Measurements from ENCODE around the gene URB2.

Gene URB2

GRCh38 chr1:229653420-229653819, 27.4 kb downstream of the URB2 start:
- H3K4me3 ChIP-seq (ENCODE audit: low read depth in 1 of 2, low read length in 2 of 2), result no peak overlapping the region
- H3K36me3 ChIP-seq (ENCODE audit: insufficient read depth, low read length), result peaks cover 28% of the 10 kb centered on the region
- no peak overlapping the region for H3K9ac ChIP-seq (ENCODE audit: low read length)

GRCh38 chr1:229655781-229656180, 29.7 kb downstream of the URB2 start:
- no peaks in the 10 kb centered on the region for H3K9me3 ChIP-seq (ENCODE audit: low read length)
- no peaks in the 10 kb centered on the region for H3K27me3 ChIP-seq (ENCODE audit: control insufficient read depth in 1 of 2, insufficient read depth in 2 of 2, low read length in 2 of 2)
- peaks cover 30% of the 10 kb centered on the region for H3K36me3 ChIP-seq (ENCODE audit: insufficient read depth, low read length)
- no peak overlapping the region for H3K4me3 ChIP-seq (ENCODE audit: low read depth in 1 of 2, low read length in 2 of 2)
- H3K4me1 ChIP-seq (ENCODE audit: insufficient read depth, low read length), result no peaks in the 10 kb centered on the region
- H3K27ac ChIP-seq (ENCODE audit: low read depth, low read length), result no peak overlapping the region
- no peak overlapping the region for H3K9ac ChIP-seq (ENCODE audit: low read length)

More at GRCh38 chr1:229653420-229653819, 27.4 kb downstream of the URB2 start:
- no peak overlapping the region for H3K27ac ChIP-seq (ENCODE audit: low read depth, low read length)
- H3K27me3 ChIP-seq (ENCODE audit: control insufficient read depth in 1 of 2, insufficient read depth in 2 of 2, low read length in 2 of 2), result no peaks in the 10 kb centered on the region
- no peaks in the 10 kb centered on the region for H3K9me3 ChIP-seq (ENCODE audit: low read length)
- H3K4me1 ChIP-seq (ENCODE audit: insufficient read depth, low read length), result no peaks in the 10 kb centered on the region

DNA sequence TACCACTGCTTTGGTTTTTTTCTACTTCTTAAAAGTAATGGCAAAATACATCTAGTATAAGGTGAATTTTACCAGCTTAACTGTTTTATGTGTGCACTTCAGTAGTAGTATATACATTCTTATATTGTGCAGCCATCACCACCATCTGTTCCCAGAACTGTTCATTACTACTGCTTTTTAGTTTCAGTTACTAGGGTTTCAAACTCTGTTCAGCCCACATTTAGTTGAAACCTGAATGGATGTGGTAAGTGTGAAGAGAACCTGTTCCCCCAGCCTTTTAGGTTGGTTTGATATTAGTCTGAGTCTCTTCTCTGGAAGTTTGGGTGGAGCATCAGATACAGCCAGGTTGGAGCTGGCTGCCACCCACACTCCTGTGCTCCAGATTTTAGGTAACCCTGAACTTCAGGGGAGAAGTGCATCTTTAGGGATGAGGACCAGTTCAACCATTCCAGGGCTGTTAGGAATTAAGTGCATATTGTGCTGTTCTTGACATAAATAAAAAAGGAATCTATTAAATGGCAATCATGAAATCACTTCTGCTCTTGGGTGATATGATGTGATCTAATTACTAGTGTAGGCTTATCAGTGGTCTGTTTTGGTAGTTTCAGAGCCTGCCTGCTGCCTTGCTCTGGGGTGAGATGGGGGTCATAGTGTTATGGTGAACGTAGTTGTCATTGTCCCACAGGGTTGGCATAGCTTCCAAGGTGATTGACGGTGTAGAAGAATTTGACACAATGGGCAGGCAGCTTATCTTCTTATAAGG, 32.1 kb downstream of the URB2 start:
- Histone ChIP-seq H3K9ac (ENCODE audit: low read length) (no peak overlapping the region), H3K36me3 (ENCODE audit: insufficient read depth, low read length) (peaks cover 26% of the 10 kb centered on the region), H3K27ac (ENCODE audit: low read depth, low read length) (no peak overlapping the region), H3K27me3 (ENCODE audit: control insufficient read depth in 1 of 2, insufficient read depth in 2 of 2, low read length in 2 of 2) (no peaks in the 10 kb centered on the region), H3K4me1 (ENCODE audit: insufficient read depth, low read length) (peaks cover 9% of the 10 kb centered on the region), H3K9me3 (ENCODE audit: low read length) (no peaks in the 10 kb centered on the region), H3K4me3 (ENCODE audit: low read depth in 1 of 2, low read length in 2 of 2) (no peak overlapping the region)

- Histone ChIP-seq H3K9ac (ENCODE audit: low read length) (no peak overlapping the region), H3K36me3 (ENCODE audit: insufficient read depth, low read length) (peaks cover 12% of the 10 kb centered on the region)
Measured at GRCh38 chr1:229661022-229661877, 35.2 kb downstream of the URB2 start.

GRCh38 chr1:229661897-229662296, 35.9 kb downstream of the URB2 start:
- H3K36me3 ChIP-seq (ENCODE audit: insufficient read depth, low read length), result peaks cover 12% of the 10 kb centered on the region
- H3K9me3 ChIP-seq (ENCODE audit: low read length), result no peaks in the 10 kb centered on the region
- H3K27ac ChIP-seq (ENCODE audit: low read depth, low read length), result no peak overlapping the region
- no peak overlapping the region for H3K4me3 ChIP-seq (ENCODE audit: low read depth in 1 of 2, low read length in 2 of 2)
- no peaks in the 10 kb centered on the region for H3K27me3 ChIP-seq (ENCODE audit: control insufficient read depth in 1 of 2, insufficient read depth in 2 of 2, low read length in 2 of 2)
- H3K9ac ChIP-seq (ENCODE audit: low read length), result no peak overlapping the region
- peaks cover 15% of the 10 kb centered on the region for H3K4me1 ChIP-seq (ENCODE audit: insufficient read depth, low read length)

More at GRCh38 chr1:229661022-229661877, 35.2 kb downstream of the URB2 start:
- Histone ChIP-seq H3K9me3 (ENCODE audit: low read length) (no peaks in the 10 kb centered on the region), H3K4me1 (ENCODE audit: insufficient read depth, low read length) (peaks cover 15% of the 10 kb centered on the region), H3K27me3 (ENCODE audit: control insufficient read depth in 1 of 2, insufficient read depth in 2 of 2, low read length in 2 of 2) (no peaks in the 10 kb centered on the region), H3K4me3 (ENCODE audit: low read depth in 1 of 2, low read length in 2 of 2) (no peak overlapping the region), H3K27ac (ENCODE audit: low read depth, low read length) (no peak overlapping the region)

DNA sequence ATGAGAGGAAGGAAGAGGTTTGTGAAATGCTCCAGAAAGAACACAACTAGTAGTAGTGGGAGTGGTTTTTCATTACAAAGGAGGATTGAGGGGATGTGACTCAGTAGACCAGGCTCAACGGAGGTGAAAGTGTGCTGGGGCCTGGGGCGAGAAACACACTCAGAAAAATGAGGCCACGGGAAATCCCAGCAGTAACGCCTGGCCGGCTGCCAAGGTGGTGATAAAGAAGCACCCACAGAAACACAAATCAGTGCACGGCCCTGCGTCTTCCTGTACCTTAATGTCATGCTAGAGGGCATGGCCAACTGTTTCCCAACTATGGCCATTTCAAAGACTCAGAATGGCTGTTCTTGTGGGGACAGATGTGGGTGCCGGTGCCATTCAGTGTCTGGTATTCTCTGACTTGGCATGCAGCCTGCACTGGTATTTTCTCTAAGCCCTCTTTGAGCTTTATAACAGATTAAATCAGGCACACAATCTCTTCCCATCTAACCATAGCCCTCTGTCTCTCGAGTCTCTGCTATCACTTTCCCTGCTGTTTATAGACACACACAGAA, 38.2 kb downstream of the URB2 start:
- Histone ChIP-seq H3K27ac (ENCODE audit: low read depth, low read length) (no peak overlapping the region), H3K9ac (ENCODE audit: low read length) (no peak overlapping the region), H3K27me3 (ENCODE audit: control insufficient read depth in 1 of 2, insufficient read depth in 2 of 2, low read length in 2 of 2) (no peaks in the 10 kb centered on the region), H3K9me3 (ENCODE audit: low read length) (no peaks in the 10 kb centered on the region), H3K4me3 (ENCODE audit: low read depth in 1 of 2, low read length in 2 of 2) (no peak overlapping the region), H3K4me1 (ENCODE audit: insufficient read depth, low read length) (peaks cover 16% of the 10 kb centered on the region), H3K36me3 (ENCODE audit: insufficient read depth, low read length) (peaks cover 4% of the 10 kb centered on the region)

DNA sequence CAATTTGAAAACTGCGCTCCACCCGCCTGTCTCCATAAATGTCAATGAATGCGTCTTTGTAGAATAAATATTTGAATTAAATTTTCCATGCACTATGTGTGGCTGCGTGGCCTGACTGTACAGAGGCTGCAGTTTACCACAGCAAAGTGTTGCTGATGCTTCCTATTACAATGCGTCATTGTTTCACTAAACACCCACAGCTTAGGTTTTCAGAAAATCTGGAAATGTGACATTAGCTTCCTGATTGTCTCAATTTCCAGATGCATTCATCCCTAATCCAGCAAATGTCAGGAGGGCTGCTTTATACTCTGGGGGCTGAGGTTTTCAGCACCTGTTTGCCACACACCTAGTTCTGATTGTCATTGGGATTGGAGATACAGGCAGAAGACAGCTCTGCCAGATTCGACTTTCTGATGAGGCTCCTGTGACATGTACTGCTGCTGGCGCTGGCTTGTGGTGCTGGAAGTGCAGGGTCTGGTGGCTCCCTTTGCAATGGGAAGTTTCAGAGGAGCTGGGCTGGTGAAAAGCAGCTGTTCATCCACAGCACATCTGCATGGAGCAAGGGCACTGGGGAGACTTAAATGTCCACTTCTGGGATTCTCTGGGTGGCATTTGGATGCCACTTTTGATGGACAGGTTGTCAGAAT, 40.0 kb downstream of the URB2 start:
- no peak overlapping the region for H3K27ac ChIP-seq (ENCODE audit: low read depth, low read length)
- H3K4me3 ChIP-seq (ENCODE audit: low read depth in 1 of 2, low read length in 2 of 2), result no peak overlapping the region
- H3K9me3 ChIP-seq (ENCODE audit: low read length), result no peaks in the 10 kb centered on the region
- no peaks in the 10 kb centered on the region for H3K27me3 ChIP-seq (ENCODE audit: control insufficient read depth in 1 of 2, insufficient read depth in 2 of 2, low read length in 2 of 2)
- H3K9ac ChIP-seq (ENCODE audit: low read length), result no peak overlapping the region
- H3K4me1 ChIP-seq (ENCODE audit: insufficient read depth, low read length), result peaks cover 19% of the 10 kb centered on the region
- no peaks in the 10 kb centered on the region for H3K36me3 ChIP-seq (ENCODE audit: insufficient read depth, low read length)

- Histone ChIP-seq H3K4me1 (ENCODE audit: insufficient read depth, low read length) (peaks cover 13% of the 10 kb centered on the region), H3K27me3 (ENCODE audit: control insufficient read depth in 1 of 2, insufficient read depth in 2 of 2, low read length in 2 of 2) (no peaks in the 10 kb centered on the region), H3K27ac (ENCODE audit: low read depth, low read length) (no peak overlapping the region), H3K9me3 (ENCODE audit: low read length) (no peaks in the 10 kb centered on the region), H3K36me3 (ENCODE audit: insufficient read depth, low read length) (no peaks in the 10 kb centered on the region), H3K4me3 (ENCODE audit: low read depth in 1 of 2, low read length in 2 of 2) (no peak overlapping the region), H3K9ac (ENCODE audit: low read length) (no peak overlapping the region)
Measured at GRCh38 chr1:229666585-229666984, 40.5 kb downstream of the URB2 start.

DNA sequence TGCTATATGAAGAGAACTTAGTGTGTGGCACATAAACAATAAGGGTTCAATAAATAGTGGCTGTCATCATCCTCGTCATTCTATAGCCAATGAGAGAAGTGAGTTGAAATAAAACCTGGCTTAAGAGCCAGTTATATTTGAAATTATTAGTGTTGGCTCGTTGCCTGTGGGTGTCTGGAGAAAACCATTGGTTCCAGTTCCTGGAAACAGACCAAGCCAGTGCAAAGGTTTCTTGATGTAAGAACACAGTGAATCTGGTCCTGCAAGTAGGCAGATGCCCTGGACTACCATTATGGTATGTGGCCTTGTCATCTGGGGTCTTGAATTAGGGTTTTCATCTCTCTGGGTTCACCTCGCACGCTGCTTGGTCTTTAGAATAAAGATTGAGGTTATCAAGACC, 43.3 kb downstream of the URB2 start:
- Histone ChIP-seq H3K4me1 (ENCODE audit: insufficient read depth, low read length) (peaks cover 5% of the 10 kb centered on the region), H3K27me3 (ENCODE audit: control insufficient read depth in 1 of 2, insufficient read depth in 2 of 2, low read length in 2 of 2) (no peaks in the 10 kb centered on the region), H3K9ac (ENCODE audit: low read length) (no peak overlapping the region), H3K36me3 (ENCODE audit: insufficient read depth, low read length) (no peaks in the 10 kb centered on the region), H3K4me3 (ENCODE audit: low read depth in 1 of 2, low read length in 2 of 2) (no peak overlapping the region), H3K9me3 (ENCODE audit: low read length) (no peaks in the 10 kb centered on the region), H3K27ac (ENCODE audit: low read depth, low read length) (no peak overlapping the region)

GRCh38 chr1:229671310-229671709, 45.3 kb downstream of the URB2 start:
- no peak overlapping the region for H3K9ac ChIP-seq (ENCODE audit: low read length)
- no peaks in the 10 kb centered on the region for H3K36me3 ChIP-seq (ENCODE audit: insufficient read depth, low read length)
- H3K27ac ChIP-seq (ENCODE audit: low read depth, low read length), result no peak overlapping the region
- H3K27me3 ChIP-seq (ENCODE audit: control insufficient read depth in 1 of 2, insufficient read depth in 2 of 2, low read length in 2 of 2), result no peaks in the 10 kb centered on the region
- H3K4me3 ChIP-seq (ENCODE audit: low read depth in 1 of 2, low read length in 2 of 2), result no peak overlapping the region
- peaks cover 5% of the 10 kb centered on the region for H3K4me1 ChIP-seq (ENCODE audit: insufficient read depth, low read length)
- no peaks in the 10 kb centered on the region for H3K9me3 ChIP-seq (ENCODE audit: low read length)

DNA sequence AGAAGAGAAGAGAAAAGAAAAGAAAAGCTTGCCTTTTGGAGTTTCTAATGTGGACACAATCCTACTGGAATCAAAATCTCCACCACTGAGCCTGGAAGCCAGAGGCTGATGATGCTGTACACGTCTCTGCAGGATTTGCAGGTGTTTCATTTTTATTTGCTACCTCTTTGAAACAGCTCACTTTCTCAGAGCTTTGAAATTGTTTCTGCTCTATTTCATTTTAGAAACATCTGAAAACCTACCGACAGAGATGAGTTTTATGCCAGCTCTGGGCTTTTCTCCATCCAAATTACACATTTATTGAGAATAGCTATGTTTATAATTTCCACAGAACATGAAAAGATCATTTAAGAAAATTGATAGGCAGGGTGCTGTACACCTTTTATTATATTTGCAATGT, 46.2 kb downstream of the URB2 start:
- Histone ChIP-seq H3K9me3 (ENCODE audit: low read length) (no peaks in the 10 kb centered on the region), H3K4me3 (ENCODE audit: low read depth in 1 of 2, low read length in 2 of 2) (no peak overlapping the region), H3K36me3 (ENCODE audit: insufficient read depth, low read length) (no peaks in the 10 kb centered on the region), H3K27ac (ENCODE audit: low read depth, low read length) (no peak overlapping the region), H3K27me3 (ENCODE audit: control insufficient read depth in 1 of 2, insufficient read depth in 2 of 2, low read length in 2 of 2) (no peaks in the 10 kb centered on the region), H3K4me1 (ENCODE audit: insufficient read depth, low read length) (peaks cover 5% of the 10 kb centered on the region), H3K9ac (ENCODE audit: low read length) (no peak overlapping the region)
